Endodermal cell (in vitro differentiated cells): ENCODE data around the gene KIF26B. TPM values are rescaled to one million over a fixed set of nuclear protein-coding genes. Genes with fewer than 3 reads are reported as not detected.

ENCODE experiments used
- DNase-seq: peaks from one replicate; pipeline ENCODE4 v3.0.0-alpha.2; 2017
- H3K27ac ChIP-seq: 2 replicates; pipeline ENCODE4 v1.5.1; 2013; ENCODE audit warnings: mild to moderate bottlenecking, low read depth, low read length, moderate library complexity
- H3K27me3 ChIP-seq: 2 replicates; pipeline ENCODE4 v1.6.1; 2013; ENCODE audit warnings: mild to moderate bottlenecking, low read length, moderate library complexity; ENCODE audit not compliant: insufficient read depth, control insufficient read depth, poor library complexity, severe bottlenecking
- H3K36me3 ChIP-seq: 2 replicates; pipeline ENCODE4 v1.7.0; 2013; ENCODE audit warnings: mild to moderate bottlenecking, low read length, moderate library complexity; ENCODE audit not compliant: control insufficient read depth, insufficient read depth
- H3K4me1 ChIP-seq: one replicate; pipeline ENCODE4 v1.7.0; 2013; ENCODE audit warnings: low read length; ENCODE audit not compliant: control insufficient read depth, insufficient read depth
- H3K4me3 ChIP-seq: 2 replicates; pipeline ENCODE4 v1.5.1; 2013; ENCODE audit warnings: mild to moderate bottlenecking, low read length, moderate library complexity
- H3K9ac ChIP-seq: 2 replicates; pipeline ENCODE4 v1.6.1; 2013; ENCODE audit warnings: mild to moderate bottlenecking, low read length, moderate library complexity; ENCODE audit not compliant: poor library complexity, severe bottlenecking; ENCODE audit errors: extremely low read depth
- H3K9me3 ChIP-seq: 2 replicates; pipeline ENCODE4 v1.6.1; 2013; ENCODE audit warnings: mild to moderate bottlenecking, low read length, moderate library complexity; ENCODE audit not compliant: control insufficient read depth
- H3K27ac Mint-ChIP-seq: 2 replicates; pipeline ENCODE4 v1.8.0; 2020; ENCODE audit warnings: mixed read lengths
- H3K27me3 Mint-ChIP-seq: 2 replicates; pipeline ENCODE4 v1.8.0; 2021; ENCODE audit warnings: mild to moderate bottlenecking, mixed read lengths; ENCODE audit not compliant: insufficient read depth
- H3K36me3 Mint-ChIP-seq: 2 replicates; pipeline ENCODE4 v1.8.0; 2020; ENCODE audit warnings: low read depth, mixed read lengths
- H3K4me1 Mint-ChIP-seq: 2 replicates; pipeline ENCODE4 v1.8.0; 2020; ENCODE audit warnings: mixed read lengths
- H3K4me3 Mint-ChIP-seq: 2 replicates; pipeline ENCODE4 v1.8.0; 2020; ENCODE audit warnings: mild to moderate bottlenecking, moderate library complexity, mixed read lengths
- H3K9me3 Mint-ChIP-seq: 2 replicates; pipeline ENCODE4 v1.8.0; 2020; ENCODE audit warnings: mild to moderate bottlenecking, mixed read lengths
- WGBS, 2 experiments: methylation state at CpG; one replicate each; pipeline versions ENCODE4 v1.1.5 to v1.1.7; 2013; ENCODE audit warnings: missing lambda C conversion rate in 2 of 2, mixed read lengths in 1 of 2; ENCODE audit not compliant: insufficient coverage in 1 of 2, insufficient read length in 1 of 2; 5-methylcytosine and 5-hydroxymethylcytosine counted together
- total RNA-seq, 2 donors: library from RNA; stranded (reverse); fragmentation: NEBNext Ultra II Directional in 1 of 2; extraction: Animal tissue kit (Norgen Biotek cat#: 25700) in 1 of 2; gene quantifications; 2 replicates in 1 of 2; 3 replicates in 1 of 2; pipeline ENCODE4 v1.2.1, GENCODE V29; 2021
- TF ChIP-seq, protein P1 (sequence below): fragments of 200-600 bp; sonication (generic); conservative IDR thresholded peaks from 2 replicates; pipeline ENCODE4 v1.5.0; 2021; ENCODE audit warnings: antibody characterized with exemption, mild to moderate bottlenecking

Gene KIF26B
- total RNA-seq, 2 donors from 2014 or later: 12.3 to 21.0 TPM

GRCh38 chr1:245283001-245283400 lies 128.2 kb downstream of the KIF26B start:
- peaks cover 10% of the 10 kb centered on the region for H3K9me3 ChIP-seq
- Mint-ChIP-seq H3K9me3 (peaks cover 21% of the 10 kb centered on the region), H3K27ac (no peak overlapping the region), H3K4me1 (no peaks in the 10 kb centered on the region), H3K4me3 (no peak overlapping the region), H3K27me3 (no peaks in the 10 kb centered on the region), H3K36me3 (peaks cover 13% of the 10 kb centered on the region)
- peaks cover 4% of the 10 kb centered on the region for H3K36me3 ChIP-seq
- H3K27me3 ChIP-seq: no peaks in the 10 kb centered on the region
- TF ChIP-seq, protein P1, sequence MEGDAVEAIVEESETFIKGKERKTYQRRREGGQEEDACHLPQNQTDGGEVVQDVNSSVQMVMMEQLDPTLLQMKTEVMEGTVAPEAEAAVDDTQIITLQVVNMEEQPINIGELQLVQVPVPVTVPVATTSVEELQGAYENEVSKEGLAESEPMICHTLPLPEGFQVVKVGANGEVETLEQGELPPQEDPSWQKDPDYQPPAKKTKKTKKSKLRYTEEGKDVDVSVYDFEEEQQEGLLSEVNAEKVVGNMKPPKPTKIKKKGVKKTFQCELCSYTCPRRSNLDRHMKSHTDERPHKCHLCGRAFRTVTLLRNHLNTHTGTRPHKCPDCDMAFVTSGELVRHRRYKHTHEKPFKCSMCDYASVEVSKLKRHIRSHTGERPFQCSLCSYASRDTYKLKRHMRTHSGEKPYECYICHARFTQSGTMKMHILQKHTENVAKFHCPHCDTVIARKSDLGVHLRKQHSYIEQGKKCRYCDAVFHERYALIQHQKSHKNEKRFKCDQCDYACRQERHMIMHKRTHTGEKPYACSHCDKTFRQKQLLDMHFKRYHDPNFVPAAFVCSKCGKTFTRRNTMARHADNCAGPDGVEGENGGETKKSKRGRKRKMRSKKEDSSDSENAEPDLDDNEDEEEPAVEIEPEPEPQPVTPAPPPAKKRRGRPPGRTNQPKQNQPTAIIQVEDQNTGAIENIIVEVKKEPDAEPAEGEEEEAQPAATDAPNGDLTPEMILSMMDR: no peak
- no peak overlapping the region for H3K9ac ChIP-seq
- H3K4me1 ChIP-seq: no peaks in the 10 kb centered on the region
- H3K27ac ChIP-seq: no peak overlapping the region
- WGBS, 2 experiments: 96% methylated on average over 12 of the region's 12 CpGs; no CpG with 5 or more reads in 1 of the 2 experiments
- H3K4me3 ChIP-seq: no peak overlapping the region
- DNase-seq: no peak

DNA sequence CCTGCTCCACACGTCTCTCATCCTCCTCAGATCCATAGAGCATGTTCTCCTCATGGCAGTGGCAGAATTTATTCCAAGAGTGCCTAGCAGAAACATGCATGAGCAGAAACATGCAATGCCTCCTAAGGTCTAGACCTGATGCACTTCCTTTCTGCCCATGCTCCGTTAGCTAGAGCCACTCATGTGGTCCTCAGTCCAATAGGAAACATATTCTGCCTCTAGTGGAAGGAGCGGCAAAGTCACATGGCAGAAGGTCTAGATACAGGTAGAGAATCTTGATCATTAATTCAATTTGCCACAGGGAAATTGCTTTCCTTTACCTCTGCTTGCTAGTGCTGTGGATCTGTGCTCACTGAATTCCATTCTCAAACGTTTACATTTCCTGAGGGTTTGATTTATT lies 130.4 kb downstream of the KIF26B start:
- Mint-ChIP-seq H3K36me3 (peaks cover 13% of the 10 kb centered on the region), H3K9me3 (peaks cover 17% of the 10 kb centered on the region), H3K4me1 (no peaks in the 10 kb centered on the region), H3K4me3 (no peak overlapping the region), H3K27me3 (no peaks in the 10 kb centered on the region), H3K27ac (no peak overlapping the region)
- 88 to 94% methylated on average over 2 to 4 of the region's 4 CpGs for WGBS, 2 experiments
- Histone ChIP-seq H3K27ac (no peak overlapping the region), H3K27me3 (no peaks in the 10 kb centered on the region), H3K4me3 (no peak overlapping the region), H3K4me1 (no peaks in the 10 kb centered on the region), H3K9ac (no peak overlapping the region), H3K9me3 (peaks cover 10% of the 10 kb centered on the region), H3K36me3 (peaks cover 4% of the 10 kb centered on the region)
- TF ChIP-seq, protein P1: peak; percentile 39
- DNase-seq: no peak

DNA sequence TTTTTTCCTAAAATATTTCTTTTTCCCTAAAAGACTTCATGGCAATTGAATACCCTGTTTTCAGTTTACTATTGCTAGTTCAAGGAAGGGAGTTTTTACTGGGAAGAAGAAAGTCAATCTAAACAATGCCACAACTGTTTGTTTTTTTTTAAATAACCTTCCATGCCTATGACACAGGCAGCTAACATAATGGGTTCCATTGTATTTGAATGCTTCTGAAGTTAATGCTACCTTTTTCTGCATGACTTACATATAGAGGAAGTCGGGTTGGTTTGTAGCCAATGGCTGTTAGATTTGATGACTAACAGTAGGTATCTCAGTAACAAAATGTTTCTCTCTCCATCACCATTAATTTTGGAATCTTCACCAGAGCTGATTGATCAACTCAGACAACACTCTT lies 134.0 kb downstream of the KIF26B start:
- Mint-ChIP-seq H3K4me1 (no peaks in the 10 kb centered on the region), H3K36me3 (no peaks in the 10 kb centered on the region), H3K9me3 (peaks cover 2% of the 10 kb centered on the region), H3K27ac (no peak overlapping the region), H3K27me3 (no peaks in the 10 kb centered on the region), H3K4me3 (no peak overlapping the region)
- Histone ChIP-seq H3K36me3 (no peaks in the 10 kb centered on the region), H3K27ac (no peak overlapping the region), H3K9me3 (no peaks in the 10 kb centered on the region), H3K27me3 (no peaks in the 10 kb centered on the region), H3K4me1 (no peaks in the 10 kb centered on the region), H3K9ac (no peak overlapping the region), H3K4me3 (no peak overlapping the region)
- DNase-seq: no peak
- WGBS, 2 experiments: 86% methylated on average over 1 of the region's 1 CpG; no CpG with 5 or more reads in 1 of the 2 experiments
- TF ChIP-seq, protein P1: no peak
